ENCODE results near the gene SMYD3.

SMYD3 gene

DNA sequence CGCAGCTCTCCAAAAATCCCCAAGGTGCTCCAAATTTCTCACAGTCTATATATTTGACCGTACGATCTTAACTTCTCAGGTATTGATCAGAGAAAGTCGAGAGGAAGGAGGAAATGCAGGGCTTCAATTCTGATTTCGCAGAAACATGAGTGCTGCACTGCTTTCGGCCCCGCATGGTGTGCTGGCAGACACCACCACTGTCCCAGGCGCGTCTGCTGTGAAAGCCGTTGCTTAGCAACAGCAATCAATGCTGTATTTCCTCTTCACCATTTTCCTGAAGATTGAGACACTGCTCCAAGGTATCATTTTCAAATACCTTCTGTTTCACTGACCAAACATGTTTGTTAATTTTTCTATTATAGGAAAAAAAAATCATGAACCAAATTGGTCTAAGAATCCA lies 296.3 kb downstream of the SMYD3 start:
- no peak for FAIRE-seq

DNA sequence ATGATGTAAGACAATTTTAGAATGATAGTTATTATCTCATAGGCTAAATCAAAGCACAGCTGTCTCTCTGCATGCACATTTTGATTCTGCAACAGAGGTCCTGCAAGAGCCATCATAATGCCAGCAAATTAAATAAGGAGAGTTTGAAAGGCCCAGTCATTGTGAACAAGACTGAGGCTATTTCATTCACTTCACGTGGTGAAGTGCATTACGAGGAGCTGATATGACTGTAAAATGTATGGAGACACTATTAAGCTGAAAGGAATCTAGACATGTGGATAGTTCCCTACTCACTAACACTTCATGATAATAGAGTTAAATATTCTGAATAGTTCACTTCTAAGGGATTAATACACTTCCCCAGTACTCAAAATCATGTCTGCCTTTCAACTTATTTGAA lies 299.0 kb downstream of the SMYD3 start:
- no peak for FAIRE-seq

DNA sequence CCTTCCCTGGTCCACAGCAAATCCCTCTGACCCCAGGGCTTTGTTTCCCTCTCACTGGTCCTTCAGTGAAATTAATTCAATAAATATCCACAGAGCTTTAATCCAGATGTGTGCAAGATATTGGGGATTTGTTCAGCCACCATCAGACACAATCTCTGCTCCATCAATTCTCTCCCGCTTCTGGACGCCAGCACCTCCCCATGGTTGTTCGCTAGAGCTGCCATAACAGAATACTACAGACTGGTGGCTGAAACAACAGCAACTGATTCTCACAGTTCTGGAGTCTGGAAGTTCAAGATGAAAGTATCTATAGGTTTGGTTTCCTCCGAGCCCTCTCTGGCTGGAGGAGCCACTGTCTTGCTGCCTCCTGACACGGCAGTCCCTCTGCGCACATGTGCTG lies 303.9 kb downstream of the SMYD3 start:
- no peak for FAIRE-seq

DNA sequence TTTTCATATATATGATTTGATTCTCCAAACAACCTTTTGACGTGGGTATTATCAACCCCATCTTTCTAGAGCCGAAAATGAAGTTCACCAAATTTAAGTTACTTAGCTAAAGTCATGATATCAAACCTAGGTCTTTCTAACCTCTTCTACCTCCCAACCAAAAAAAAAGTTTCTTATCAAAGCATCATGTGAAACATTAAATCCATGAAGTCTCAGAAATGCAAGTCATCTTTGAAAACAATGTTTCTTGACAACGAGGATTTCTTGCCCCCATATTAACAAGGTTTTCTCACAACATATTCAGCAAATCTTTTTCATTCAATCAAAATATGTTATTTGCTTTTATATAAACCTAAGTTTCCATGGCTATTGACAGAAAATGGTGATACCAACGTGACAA lies 306.3 kb downstream of the SMYD3 start:
- no peak for FAIRE-seq

DNA sequence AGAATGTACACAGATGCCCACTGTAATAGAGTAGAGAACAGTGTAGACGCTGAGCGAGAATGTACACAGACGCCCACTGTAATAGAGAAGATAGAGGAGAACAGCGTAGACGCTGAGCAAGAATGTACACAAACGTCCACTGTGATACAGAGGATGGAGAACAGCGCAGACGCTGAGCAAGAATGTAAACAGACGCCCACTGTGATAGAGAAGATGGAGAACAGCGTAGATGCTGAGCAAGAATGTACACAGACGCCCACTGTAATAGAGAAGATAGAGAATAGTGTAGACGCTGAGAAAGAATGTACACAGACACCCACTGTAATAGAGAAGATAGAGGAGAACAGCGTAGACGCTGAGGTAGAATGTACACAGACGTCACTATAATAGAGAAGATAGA lies 306.9 kb downstream of the SMYD3 start:
- FAIRE-seq: no peak

DNA sequence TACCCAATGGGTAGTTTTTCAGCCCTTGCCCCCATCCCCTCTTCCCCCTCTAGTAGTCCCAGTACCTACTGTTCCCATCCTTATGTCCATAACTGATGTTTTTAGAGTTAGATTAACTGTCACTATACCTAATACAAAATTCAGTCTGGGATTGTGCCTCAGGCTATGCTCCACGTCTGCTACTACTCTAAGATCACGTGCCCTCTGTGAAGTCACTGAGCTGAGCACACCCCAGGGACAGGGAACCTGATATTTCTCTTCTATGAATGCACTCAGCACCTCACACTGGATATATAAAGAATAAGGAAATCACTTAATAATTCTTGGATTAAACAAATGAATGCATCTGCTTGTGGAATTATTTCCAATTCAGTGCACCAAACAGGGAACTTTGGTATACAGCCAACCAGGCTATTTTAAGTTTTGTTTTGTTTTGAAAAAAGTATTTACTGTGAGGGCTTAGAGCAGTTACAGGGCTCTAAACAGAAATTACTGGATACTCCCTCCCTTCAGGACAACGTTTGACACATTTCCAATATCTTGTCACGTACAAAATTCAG lies 307.9 kb downstream of the SMYD3 start:
- no peak for FAIRE-seq

DNA sequence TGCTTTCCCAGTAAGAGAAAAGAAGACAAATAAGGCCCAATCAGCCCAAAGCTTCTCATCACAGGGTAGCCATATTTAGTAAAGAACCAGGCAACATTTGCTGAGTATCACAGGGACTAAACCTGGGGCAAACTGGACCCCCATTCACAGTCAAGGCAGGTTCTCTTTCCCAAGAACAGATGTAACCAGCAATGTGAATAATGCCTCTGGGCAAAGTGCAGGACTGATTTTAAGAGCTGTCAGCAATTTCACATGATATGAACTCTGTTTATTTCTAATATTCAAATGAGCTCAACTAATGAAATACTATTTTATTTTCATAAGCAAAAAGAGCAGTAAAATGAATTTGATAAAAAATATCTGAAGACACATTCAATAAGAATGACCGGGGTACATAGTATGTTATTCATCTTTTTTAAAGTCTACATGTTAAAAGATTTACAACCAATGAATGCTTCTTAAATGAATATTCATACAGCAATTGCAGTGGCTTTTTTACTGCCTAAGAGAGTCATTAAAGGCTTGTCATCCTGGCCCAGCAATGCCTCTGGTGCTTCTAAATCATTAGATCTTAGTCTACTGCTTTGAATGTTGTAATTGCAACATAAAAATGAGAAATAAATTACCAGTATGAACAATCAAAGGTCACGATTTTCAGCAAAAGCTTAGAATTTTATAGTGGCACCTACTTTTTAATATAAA lies 308.8 kb downstream of the SMYD3 start:
- FAIRE-seq: no peak

DNA sequence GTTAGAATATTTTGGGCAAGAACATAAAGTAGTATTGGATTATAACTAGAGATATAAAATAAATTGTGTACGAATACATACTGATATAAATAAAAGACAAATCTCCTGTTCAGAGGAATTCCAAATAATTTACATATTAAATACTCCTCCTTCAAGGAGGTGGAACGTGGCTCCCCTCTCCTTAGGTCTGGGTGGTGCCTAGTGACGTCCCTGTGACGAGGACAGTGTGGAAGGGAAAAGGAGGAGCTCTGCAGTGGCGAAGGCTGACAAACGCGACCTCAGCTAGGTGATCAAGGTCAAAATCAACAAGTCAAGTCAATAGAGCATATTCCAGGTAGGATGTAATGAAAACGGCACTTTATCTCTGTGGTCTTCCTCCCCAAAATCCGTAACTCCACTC lies 310.0 kb downstream of the SMYD3 start:
- FAIRE-seq: no peak

DNA sequence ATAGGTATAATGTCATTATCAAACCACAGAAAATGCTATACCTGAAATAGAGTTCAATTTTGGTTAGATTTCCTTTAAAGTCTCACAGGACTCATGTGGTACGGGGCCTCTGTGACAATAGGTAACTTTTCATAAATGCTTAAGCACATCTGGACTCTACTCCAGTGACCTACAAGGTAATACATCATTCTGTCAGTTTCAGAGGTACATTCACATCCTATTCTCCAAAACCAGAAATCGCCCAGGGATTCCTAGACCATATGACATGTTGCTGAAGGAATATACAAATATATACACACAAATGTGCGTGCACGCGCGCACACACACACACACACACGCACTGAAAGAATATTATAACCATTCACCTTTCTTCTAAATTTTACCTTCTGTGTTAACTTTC lies 311.8 kb downstream of the SMYD3 start:
- FAIRE-seq: no peak

DNA sequence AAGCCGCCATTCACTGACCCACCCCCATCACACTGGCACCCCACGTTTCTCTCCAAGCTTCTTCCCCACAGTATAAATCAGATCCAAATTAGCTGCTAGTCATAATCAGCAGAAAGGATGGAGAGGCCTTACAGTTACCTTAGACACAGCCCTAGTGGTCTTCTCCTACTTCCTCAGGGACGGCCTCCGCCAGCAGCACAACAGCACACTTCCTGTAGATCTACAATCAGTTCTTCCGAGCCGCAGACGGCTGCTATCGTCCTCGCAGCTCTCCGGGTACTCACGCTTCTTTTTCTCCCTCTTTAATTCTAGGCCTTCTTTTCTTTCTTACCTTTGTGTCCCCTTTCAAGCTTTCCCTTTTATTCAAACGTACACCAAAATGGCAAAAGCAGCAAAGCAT lies 313.5 kb downstream of the SMYD3 start:
- no peak for FAIRE-seq

DNA sequence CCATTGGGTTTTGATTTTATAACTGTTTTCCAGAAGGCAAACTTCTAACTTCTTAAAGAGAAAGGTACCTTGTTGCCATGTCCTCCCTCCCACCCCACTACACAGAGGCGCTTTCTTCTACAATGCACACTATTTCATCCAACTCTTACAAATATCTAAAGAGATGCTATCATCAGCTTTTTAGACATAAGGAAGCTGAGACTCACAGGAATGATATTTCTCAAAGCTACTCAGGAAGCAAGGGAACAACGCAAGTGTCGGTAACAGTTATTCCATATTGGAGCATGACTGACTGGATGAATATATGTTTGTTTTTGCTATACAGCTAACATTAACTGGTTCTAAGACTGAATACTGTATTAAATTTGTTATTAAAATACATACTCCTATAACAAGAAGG lies 318.0 kb downstream of the SMYD3 start:
- no peak for FAIRE-seq

DNA sequence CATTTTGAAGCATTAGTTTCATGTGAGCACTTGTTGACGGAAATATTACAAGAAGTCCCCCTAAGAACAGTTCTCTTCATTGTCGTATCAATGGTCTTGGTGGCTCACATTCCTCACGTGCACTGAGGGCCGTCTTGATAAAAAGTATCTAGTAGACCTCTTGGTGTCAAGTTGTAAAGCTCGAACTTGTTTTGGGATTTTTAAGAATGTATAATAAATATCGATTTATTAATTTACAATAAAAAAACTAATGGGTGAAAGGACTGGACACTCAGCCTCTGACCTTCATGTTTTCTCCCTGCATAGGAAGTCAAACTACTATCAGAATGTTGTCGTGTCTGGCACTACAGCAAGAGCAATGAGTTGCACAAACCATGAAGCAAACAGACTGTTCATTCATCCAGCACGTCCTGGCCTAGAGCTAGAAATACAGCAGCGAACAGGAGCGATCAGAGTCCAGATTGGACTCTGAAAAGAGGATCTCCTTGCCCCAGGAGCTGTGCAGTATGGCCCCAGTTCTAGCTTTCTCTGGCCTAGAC lies 319.2 kb downstream of the SMYD3 start:
- FAIRE-seq: no peak

DNA sequence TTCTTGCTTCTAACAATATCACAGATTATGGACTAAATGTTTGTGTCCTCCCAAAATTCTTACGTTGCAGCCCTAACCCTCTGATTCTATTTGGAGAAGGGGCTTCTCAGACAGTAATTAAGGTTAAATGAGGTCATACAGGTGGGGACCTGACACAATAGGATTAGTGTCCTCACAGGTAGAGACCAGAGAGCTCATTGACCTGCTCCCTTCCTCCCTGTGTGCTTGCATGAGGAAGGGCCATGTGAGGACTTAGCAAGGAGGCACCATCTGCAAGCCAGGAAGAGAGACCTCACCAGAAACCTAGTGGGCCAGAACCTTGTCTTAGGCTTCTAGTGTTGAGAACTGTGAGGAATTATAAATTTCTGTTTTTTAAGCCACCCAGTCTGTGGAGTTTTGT lies 322.6 kb downstream of the SMYD3 start:
- no peak for FAIRE-seq

DNA sequence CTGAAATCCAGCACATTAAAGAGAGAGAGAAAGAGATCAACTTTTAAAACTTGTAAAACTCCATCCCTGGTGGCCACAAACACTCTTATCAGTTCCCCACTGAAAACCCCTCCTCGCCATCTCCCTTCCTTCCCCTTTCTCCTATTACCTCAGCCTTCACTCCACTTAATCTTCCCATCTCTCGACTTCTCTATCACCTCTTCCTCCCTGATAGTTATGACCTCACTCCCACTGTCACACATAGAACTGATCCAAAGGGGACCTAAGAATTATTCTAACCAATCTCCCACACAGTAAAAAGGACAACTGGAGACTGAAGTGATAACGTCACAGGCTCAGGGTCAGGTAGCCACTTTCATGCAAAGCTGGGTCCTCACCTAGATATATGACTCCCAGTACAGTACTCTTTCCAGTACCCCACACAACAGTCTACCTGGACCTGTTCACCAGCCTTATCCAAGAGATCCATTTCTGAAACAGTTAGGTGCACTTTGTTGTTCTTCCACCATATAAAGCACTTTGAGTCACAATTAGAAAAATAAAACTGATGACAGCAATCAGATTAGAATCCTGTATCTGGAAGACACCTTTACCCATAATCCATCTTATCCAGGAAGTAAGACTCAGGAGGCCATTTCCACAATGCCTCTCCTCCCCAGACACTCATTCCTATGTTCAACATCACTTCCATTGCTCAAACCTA lies 324.8 kb downstream of the SMYD3 start:
- no peak for FAIRE-seq

DNA sequence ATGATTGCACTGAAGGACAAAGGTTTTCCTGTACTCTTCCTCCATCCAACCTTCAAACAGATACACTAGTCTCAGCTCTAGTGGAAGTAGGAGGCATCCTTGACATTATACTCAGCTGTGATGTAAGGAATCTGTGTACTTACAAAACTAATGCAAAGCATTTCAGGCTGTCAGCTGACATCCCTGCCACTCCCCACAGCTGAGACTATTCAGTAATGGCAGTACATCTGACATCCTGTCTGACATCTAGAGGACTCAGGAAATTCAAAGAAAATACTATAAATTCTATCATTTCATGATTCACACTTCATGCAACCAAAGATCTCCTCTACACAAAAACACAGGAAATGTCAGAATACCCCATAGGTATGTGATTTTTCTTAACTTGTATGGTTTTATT lies 325.8 kb downstream of the SMYD3 start:
- no peak for FAIRE-seq

DNA sequence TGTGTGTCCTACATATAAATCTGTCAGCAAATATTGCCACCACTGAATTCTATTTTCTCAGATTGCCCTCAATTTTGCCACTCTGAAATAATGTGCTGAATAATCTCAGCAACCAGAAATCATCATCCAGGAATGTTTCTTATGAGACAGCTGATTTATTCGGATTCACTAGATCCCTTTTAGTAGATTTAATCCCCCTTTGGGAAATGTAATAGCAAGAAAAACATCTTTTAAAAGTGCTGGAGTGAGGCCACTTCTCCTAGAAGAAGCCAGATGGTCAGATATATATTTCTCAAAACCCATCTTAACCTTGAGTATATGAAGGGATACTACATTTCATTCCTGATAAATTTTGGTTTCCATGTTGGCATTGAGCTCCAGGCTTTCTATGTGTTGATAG lies 327.7 kb downstream of the SMYD3 start:
- FAIRE-seq: no peak

DNA sequence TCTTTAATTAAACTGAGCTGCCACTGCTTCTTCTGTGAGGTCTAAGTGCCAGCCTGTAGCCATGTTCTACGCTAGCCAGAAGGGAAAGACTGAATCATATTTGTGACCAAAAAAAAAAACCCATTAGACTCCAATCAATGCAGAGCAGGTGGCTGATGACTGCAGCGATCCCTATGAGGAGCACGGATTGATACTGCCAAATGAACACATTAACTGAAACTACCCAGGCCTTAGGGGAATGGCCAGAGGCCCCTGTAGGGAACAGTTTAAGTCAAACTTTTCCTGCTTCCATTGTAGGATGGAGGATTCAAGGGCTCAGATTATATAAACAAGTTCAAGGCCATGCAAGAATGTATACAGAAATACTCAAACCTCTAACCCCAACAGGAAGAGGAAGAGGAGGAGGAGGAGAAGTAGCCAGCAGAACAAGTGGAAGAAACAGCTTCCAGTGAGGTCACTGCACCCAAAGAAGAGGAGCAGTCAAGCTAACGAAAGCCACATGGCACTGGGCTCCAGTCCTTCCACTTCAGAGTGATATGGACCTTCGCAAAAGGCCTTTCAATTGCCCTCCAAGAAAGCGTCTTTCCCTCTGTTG lies 328.3 kb downstream of the SMYD3 start:
- FAIRE-seq: no peak

DNA sequence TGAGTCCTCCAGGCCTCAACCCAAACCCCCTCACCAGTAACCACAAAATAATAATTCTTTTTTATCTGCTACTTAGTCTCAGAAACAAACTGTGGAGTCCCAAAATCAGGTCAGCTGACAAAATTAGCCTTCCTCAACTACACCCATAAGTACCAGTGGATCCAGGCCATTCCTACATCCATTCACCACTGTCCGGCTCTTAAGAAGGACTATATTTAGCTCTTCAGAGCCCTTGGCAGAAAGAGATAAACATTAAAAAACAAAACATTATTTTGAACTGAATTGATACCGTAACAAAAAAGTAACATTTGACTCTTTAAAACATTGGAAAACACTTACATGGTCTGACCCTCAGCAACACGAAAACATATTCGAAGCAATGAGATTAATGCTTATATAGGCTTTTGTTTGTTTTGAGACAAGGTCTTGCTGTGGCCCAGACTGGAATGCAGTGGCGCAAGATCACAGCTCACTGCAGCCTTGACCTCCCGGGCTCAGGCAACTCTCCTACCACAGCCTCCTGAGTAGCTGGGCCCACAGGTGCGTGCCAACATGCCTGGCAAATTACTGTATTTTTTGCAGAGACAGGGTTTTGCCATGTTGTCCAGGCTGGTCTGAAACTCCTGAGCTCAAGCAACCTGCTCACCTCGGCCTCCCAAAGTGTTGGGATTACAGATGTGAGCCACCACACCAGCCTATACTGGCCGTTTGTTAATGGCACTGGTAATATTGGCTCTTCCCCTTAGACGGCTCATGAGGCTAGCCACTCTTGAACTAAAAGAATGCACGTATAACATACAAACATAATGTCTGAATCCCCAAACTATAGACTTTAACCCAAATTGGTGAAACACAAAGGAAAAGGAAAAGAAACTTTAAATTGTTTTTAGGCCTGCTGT lies 330.7 kb downstream of the SMYD3 start:
- no peak for FAIRE-seq

DNA sequence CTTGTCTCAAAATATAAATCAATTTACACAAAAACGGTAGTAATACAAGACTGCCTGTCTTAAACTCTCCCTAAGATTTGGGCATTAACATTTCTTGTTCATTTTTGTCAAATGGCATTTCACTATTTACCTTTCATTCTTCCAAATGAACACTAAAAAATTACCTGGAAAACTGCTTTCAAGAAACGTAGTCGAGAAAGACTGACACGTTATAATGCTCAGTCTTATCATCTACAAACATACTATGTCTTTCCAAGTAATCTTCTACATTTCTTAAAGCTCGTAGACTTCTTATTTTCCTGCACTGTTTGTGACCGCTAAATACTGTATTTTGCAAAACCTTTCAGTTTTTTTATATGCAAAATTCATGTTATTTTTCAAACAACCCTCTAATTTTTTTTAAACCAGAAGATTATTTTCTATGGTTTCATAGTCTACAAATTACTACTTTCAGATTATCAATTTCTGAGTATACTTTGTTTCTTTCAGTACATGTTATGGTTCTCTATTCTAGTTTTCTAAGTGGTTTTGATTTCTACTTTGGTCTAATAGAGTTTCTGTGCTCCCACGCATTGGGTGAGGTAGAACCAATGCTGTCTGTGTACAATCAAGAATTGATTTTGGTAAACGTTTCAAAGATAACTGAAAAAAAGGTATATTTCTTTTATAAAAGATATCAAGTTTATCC lies 336.4 kb downstream of the SMYD3 start:
- no peak for FAIRE-seq

DNA sequence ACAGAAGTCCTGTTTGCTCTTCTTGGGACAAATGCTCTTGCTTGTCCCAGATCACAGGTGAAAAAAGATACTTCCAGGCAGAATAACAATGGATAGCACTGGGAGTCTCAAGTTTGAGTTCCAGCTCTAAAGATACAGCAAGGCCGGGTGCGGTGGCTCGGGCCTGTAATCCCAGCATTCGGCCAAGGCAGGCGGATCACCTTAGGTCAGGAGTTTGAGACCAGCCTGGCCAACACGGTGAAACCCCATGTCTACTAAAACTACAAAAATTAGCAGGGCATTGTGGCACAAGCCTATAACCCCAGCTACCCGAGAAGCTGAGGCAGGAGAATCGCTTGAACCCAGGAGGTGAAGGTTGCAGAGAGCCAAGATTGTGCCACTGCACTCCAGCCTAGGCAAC lies 337.6 kb downstream of the SMYD3 start:
- no peak for FAIRE-seq

DNA sequence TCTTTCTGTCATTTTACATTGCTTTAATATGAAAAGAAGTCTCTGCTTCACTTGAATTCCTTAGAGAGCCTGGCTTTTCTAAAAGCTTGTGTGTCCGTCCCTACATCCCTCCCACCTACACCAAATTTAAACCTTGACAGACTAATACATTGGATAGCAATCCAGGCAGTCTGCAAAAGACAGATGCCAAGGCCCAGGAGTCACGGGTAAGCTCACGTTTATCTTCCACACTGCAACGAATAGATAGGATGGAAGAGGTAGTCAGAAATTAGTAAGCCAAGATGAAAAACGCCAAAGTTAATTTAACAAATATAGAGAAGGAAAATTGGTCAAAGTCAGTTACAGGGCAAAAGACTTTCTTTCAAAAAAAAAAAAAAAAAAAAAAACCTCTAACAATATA lies 338.1 kb downstream of the SMYD3 start:
- no peak for FAIRE-seq

DNA sequence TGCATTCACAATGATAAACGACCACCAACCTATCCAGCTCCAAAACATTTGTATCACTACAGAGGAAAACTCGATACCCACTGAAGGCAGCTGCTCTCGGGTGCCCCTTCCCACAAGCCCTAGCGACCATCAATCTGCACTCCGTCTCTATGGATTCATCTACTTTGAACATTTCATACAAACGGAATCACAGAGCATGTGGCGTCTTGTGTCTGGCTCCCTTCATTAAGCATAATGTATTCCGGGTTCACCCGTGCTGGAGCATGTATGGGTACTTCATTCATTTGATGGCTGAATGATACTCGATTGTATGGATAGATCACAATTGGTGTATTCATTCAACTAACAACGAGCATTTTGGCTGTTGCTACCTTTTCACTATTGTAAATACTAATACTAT lies 340.2 kb downstream of the SMYD3 start:
- no peak for FAIRE-seq
